HG02642 (cell line): ENCODE measurements around the gene RNFT2.

Experiments used
- ATAC-seq: cut with Tn5 transposase; IDR thresholded peaks from one replicate; pipeline ENCODE4 v1.9.1; 2021; ENCODE audit warnings: mild to moderate bottlenecking; ENCODE audit not compliant: unreplicated experiment, poor library complexity

The RNFT2 gene

DNA sequence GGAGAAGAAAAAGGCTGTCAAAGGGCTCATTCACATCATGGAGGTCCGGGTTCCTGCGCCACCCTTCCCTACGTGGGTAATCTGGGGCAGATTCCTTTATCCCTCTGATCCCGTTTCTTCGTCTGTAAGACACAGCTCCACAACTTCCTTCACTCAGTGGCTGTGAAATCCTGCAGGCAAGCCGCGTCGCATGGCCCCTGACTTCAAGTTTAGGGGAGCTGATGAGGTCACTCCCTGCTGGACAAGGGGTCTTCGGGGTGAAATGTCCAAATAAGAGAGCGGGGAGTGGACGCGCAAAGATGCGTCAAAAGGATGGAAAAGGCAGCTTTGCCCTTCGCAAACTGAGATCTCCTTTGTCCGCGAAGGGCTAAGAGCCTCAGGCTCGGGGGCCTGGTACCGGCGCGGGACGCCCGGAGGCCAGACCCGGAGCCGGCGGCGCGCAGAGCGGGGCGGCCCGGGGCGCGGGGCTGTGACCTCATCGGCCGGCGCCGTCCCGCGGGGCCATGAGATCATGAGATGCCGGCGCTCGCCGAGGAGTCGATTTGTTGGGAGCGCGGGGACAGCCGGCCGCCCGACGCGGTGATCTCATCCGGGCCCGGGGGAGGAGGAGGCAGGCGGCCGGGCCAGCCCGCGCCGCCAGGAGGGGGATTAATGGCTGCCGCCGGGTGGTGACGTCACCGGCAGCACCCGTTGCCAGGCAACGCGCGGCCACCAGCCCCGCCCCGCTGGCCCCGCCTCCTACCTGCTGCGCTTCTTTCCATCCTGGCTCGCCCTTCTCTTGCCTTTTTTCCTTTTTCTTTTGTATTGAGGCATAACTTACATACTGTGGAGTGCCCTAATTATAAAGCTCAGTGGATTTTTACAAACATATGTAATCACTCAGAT, 81.1 kb downstream of the RNFT2 start:
- peak; percentile 85 for ATAC-seq

- no peak for ATAC-seq
Observed at GRCh38 chr12:116820064-116820656, 82.0 kb downstream of the RNFT2 start.

- no peak for ATAC-seq
Observed at GRCh38 chr12:116821291-116821690, 83.2 kb downstream of the RNFT2 start.

GRCh38 chr12:116827432-116827831, 89.3 kb downstream of the RNFT2 start:
- ATAC-seq = no peak

GRCh38 chr12:116832353-116832752, 94.2 kb downstream of the RNFT2 start:
- ATAC-seq = no peak

- no peak for ATAC-seq
Observed at GRCh38 chr12:116833474-116833873, 95.4 kb downstream of the RNFT2 start.

DNA sequence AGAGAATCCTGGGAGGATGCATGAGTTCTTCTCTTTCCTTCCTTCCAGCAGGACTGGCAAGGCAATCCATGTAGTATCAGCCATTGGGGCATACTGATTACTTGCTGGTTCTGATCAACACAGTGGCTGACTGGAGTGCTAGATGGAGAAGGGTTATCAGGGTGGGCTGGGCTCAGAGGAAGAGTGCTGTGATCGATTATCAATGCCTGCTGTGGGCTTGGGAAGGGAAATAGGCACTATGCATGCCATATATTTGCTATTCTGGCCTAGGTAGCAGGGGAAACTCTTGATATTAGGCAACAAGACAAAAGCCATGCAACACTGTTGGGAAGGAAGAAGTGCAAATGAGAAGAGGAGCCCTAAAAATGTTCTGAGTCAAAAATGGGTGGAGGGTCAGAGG, 97.4 kb downstream of the RNFT2 start:
- ATAC-seq = no peak

DNA sequence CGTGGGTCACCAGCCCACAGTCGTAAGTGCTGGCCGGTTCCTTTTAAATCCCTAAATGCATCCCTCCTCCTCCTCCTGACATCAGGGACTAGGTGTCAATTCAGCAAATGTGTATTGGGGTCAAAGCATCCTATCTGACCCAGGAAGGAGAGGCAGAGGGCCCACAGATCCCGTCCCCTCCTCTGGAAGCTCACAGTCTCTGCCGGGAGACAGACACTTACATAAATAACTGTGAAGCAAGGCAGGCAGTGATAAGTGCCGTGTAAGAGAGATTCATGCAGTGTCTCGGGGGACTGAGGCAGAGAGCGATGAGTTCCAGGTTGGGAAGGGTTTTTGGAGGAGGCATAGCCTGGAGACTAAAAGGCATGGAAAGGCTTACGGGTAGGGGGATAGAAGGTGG, 99.0 kb downstream of the RNFT2 start:
- ATAC-seq = no peak

DNA sequence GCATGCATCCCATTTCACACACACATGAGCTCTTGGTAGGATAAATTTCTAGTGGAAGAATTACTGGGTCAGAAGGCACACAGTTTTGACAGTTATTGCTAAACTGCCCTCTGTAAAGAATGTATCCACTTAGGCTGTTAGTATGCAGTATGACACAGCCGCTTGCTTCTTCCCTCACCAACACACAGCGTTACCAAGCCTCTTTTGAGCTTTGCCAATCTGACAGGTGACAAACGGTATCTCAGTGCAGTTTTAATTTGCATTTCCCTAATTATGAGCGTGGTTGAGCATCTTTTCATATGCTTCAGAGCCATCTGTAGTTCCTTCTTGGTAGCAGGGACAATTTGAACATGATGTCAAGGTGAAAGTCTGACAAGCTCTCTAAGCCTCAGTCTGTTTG, 100.2 kb downstream of the RNFT2 start:
- ATAC-seq = no peak

GRCh38 chr12:116839287-116839830, 101.2 kb downstream of the RNFT2 start:
- no peak for ATAC-seq

- ATAC-seq = no peak
Observed at GRCh38 chr12:116843085-116843484, 105.0 kb downstream of the RNFT2 start.

DNA sequence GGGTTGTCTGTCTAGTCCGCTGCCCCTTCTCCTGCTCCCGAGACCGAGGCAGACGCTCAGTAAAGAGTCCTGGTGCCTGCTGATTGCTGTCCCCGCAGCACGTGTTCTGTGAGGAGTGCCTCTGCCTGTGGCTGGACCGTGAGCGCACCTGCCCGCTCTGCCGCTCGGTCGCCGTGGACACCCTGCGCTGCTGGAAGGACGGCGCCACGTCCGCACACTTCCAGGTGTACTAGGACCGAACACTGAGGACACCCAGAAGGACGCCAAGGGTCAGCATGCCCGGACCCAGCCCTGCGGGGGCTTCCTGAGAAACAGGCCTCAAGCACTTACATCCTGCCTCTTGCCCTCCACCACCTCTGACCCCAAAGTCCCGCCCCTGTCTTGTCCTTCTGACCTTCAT, 111.1 kb downstream of the RNFT2 start:
- ATAC-seq = no peak

- ATAC-seq = no peak
Observed at GRCh38 chr12:116852303-116852702, 114.2 kb downstream of the RNFT2 start.

- no peak for ATAC-seq
Observed at GRCh38 chr12:116853507-116853906, 115.4 kb downstream of the RNFT2 start.

DNA sequence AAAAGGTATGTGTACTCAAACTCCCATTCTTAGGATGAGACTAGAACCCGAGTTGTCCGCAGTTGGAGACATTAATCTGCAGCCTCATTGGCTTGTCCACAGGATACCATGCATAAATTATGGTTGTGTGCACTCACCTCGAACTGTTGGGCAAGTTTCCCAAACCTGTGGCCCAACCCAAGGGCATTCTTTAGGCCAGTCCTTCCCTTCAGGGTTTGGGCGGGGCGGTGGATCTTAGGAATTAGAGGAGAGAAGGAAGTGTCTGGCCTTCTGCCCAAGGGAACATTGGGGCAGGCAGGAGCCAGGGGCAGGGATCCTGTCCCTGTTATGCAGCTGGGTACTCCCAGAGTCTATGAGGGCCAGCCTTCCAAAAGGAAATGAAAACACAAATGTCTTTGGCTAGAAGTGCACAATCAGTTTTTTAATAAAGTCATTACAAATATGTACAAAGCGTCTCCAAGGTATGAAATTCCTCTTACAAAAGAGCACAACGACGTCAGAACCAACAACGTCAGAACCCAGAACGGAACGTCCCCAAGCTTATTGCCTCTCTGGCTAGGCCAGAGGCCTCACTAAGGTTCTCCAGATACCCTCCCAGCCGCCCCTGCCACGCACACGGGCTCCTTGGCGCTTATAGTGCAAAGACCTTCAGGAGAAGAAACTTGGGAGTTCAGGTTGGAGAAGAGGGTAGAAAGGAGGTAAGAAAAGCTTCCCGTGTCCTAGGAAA, 117.8 kb downstream of the RNFT2 start:
- no peak for ATAC-seq

DNA sequence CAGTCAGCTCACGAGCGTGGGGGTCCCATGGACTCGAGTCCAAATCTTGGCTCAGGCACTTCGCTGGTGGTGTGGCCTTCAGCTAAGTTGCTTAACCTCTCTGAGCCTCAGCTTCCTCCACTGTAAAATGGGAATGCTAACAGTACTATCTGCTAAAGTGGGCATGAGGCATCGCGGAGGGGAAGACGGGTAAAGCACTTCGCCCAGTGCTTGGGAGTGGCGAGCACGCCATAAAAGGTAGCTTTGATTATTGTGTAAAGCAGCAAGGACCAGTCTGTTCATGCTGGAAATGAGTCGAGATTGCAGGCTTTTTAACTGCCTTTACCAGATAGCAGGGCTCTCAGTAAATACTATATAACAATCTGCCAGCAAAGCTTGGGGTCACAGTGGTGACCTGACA, 118.6 kb downstream of the RNFT2 start:
- no peak for ATAC-seq

- ATAC-seq = no peak
Observed at GRCh38 chr12:116859079-116859478, 121.0 kb downstream of the RNFT2 start.

- ATAC-seq = no peak
Observed at GRCh38 chr12:116860263-116860662, 122.1 kb downstream of the RNFT2 start.

- ATAC-seq = peak; percentile 86
Observed at GRCh38 chr12:116861320-116861719, 123.2 kb downstream of the RNFT2 start.

DNA sequence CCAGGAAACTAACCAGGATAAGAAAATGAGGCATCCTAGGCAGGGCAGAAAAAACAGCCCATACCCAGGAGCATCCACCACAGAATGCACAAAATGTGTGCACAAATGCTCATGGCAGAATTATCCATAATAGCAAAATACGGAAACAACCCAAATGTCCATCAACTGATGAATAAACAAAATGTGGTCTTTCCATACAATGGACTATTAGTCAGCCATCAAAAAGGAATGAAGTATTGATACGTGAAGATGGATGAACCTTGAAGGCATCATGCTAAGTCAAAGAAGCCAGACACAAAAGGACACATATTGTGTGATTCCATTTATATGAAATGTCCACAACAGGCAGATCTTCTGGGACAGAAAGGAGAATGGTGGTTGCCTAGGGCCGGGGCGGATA, 124.1 kb downstream of the RNFT2 start:
- ATAC-seq = no peak

- no peak for ATAC-seq
Observed at GRCh38 chr12:116863275-116863767, 125.2 kb downstream of the RNFT2 start.
